ENCODE data around the gene SERPINC1. TPM values are rescaled to one million over a fixed set of nuclear protein-coding genes. Genes with fewer than 3 reads are reported as not detected.

The SERPINC1 gene
- total and polyA plus RNA-seq, 5 donors from 2014 or later: not detected

GRCh38 chr1:173914366-173914871, 2.7 kb downstream of the SERPINC1 start:
- no peaks in the 10 kb centered on the region for H3K9me3 ChIP-seq (ENCODE audit: control insufficient read depth in 2 of 2, low read length in 2 of 2)
- ATAC-seq (ENCODE audit: low read depth in 2 of 2) (no peak), DNase-seq (peak in 1 of 3 donors; percentile 42)
- no peak overlapping the region for H3K4me3 ChIP-seq (ENCODE audit: low read depth, low read length)
- Mint-ChIP-seq H3K36me3 (peaks cover 7% of the 10 kb centered on the region), H3K27ac (no peak overlapping the region), H3K9me3 (peaks cover 0 to 3% (median 0%) of the 10 kb centered on the region in 7 donors), H3K4me3 (no peak overlapping the region), H3K4me1 (peaks cover 0 to 2% (median under 1%) of the 10 kb centered on the region in 4 donors), H3K27me3 (peaks cover 10% of the 10 kb centered on the region)
- no peaks in the 10 kb centered on the region for H3K27me3 ChIP-seq (ENCODE audit: control insufficient read depth, insufficient read depth, low read length)
- H3K4me1 ChIP-seq (ENCODE audit: control insufficient read depth, insufficient read depth, low read length, poor library complexity, severe bottlenecking): no peaks in the 10 kb centered on the region
- no peaks in the 10 kb centered on the region for H3K36me3 ChIP-seq (ENCODE audit: control insufficient read depth, insufficient read depth, low read length)
- H3K27ac ChIP-seq (ENCODE audit: insufficient read depth, low read length, poor library complexity, severe bottlenecking): no peak overlapping the region

GRCh38 chr1:173913111-173913510, 4.0 kb downstream of the SERPINC1 start:
- Histone ChIP-seq H3K4me1 (ENCODE audit: control insufficient read depth, insufficient read depth, low read length, poor library complexity, severe bottlenecking) (no peaks in the 10 kb centered on the region), H3K4me3 (ENCODE audit: low read depth, low read length) (no peak overlapping the region), H3K27ac (ENCODE audit: insufficient read depth, low read length, poor library complexity, severe bottlenecking) (no peak overlapping the region), H3K27me3 (ENCODE audit: control insufficient read depth, insufficient read depth, low read length) (no peaks in the 10 kb centered on the region), H3K36me3 (ENCODE audit: control insufficient read depth, insufficient read depth, low read length) (no peaks in the 10 kb centered on the region), H3K9me3 (ENCODE audit: control insufficient read depth in 2 of 2, low read length in 2 of 2) (no peaks in the 10 kb centered on the region)
- peaks cover 0 to 2% (median under 1%) of the 10 kb centered on the region in 4 donors for H3K4me1 Mint-ChIP-seq
- H3K4me3 Mint-ChIP-seq: no peak overlapping the region
- peaks cover 10% of the 10 kb centered on the region for H3K27me3 Mint-ChIP-seq
- peaks cover 0 to 3% (median 0%) of the 10 kb centered on the region in 7 donors for H3K9me3 Mint-ChIP-seq
- H3K36me3 Mint-ChIP-seq: peaks cover 11% of the 10 kb centered on the region
- DNase-seq (no peak), ATAC-seq (ENCODE audit: low read depth in 2 of 2) (no peak)
- H3K27ac Mint-ChIP-seq: no peak overlapping the region

GRCh38 chr1:173903827-173904531, 13.1 kb downstream of the SERPINC1 start:
- ATAC-seq (ENCODE audit: low read depth in 2 of 2) (no peak), DNase-seq (no peak)
- Mint-ChIP-seq H3K4me3 (no peak overlapping the region), H3K27me3 (no peaks in the 10 kb centered on the region), H3K27ac (peak overlapping the region in 1 of 3 donors; percentile 62), H3K36me3 (peaks cover 29% of the 10 kb centered on the region), H3K9me3 (peaks cover 0 to 2% (median 0%) of the 10 kb centered on the region in 7 donors), H3K4me1 (peaks cover 6 to 18% (median 13%) of the 10 kb centered on the region in 4 donors)
- Histone ChIP-seq H3K27me3 (ENCODE audit: control insufficient read depth, insufficient read depth, low read length) (no peaks in the 10 kb centered on the region), H3K27ac (ENCODE audit: insufficient read depth, low read length, poor library complexity, severe bottlenecking) (no peak overlapping the region), H3K4me3 (ENCODE audit: low read depth, low read length) (no peak overlapping the region), H3K4me1 (ENCODE audit: control insufficient read depth, insufficient read depth, low read length, poor library complexity, severe bottlenecking) (no peaks in the 10 kb centered on the region), H3K9me3 (ENCODE audit: control insufficient read depth in 2 of 2, low read length in 2 of 2) (no peaks in the 10 kb centered on the region), H3K36me3 (ENCODE audit: control insufficient read depth, insufficient read depth, low read length) (no peaks in the 10 kb centered on the region)

GRCh38 chr1:173900992-173901391, 16.1 kb downstream of the SERPINC1 start:
- Histone ChIP-seq H3K9me3 (ENCODE audit: control insufficient read depth in 2 of 2, low read length in 2 of 2) (no peaks in the 10 kb centered on the region), H3K4me3 (ENCODE audit: low read depth, low read length) (no peak overlapping the region), H3K27ac (ENCODE audit: insufficient read depth, low read length, poor library complexity, severe bottlenecking) (no peak overlapping the region), H3K36me3 (ENCODE audit: control insufficient read depth, insufficient read depth, low read length) (no peaks in the 10 kb centered on the region), H3K27me3 (ENCODE audit: control insufficient read depth, insufficient read depth, low read length) (no peaks in the 10 kb centered on the region), H3K4me1 (ENCODE audit: control insufficient read depth, insufficient read depth, low read length, poor library complexity, severe bottlenecking) (no peaks in the 10 kb centered on the region)
- DNase-seq: no peak
- Mint-ChIP-seq H3K36me3 (peaks cover 17% of the 10 kb centered on the region), H3K4me3 (no peak overlapping the region), H3K27me3 (no peaks in the 10 kb centered on the region), H3K4me1 (peaks cover 11 to 22% (median 16%) of the 10 kb centered on the region in 4 donors), H3K27ac (no peak overlapping the region), H3K9me3 (peaks cover 0 to 2% (median 0%) of the 10 kb centered on the region in 7 donors)
- ATAC-seq (ENCODE audit: low read depth in 2 of 2): no peak

- Mint-ChIP-seq H3K4me1 (peaks cover 11 to 22% (median 14%) of the 10 kb centered on the region in 4 donors), H3K27ac (peak overlapping the region in 1 of 3 donors; percentile 21), H3K36me3 (peaks cover 17% of the 10 kb centered on the region), H3K4me3 (no peak overlapping the region), H3K27me3 (no peaks in the 10 kb centered on the region), H3K9me3 (peaks cover 0 to 2% (median 0%) of the 10 kb centered on the region in 7 donors)
- Histone ChIP-seq H3K9me3 (ENCODE audit: control insufficient read depth in 2 of 2, low read length in 2 of 2) (no peaks in the 10 kb centered on the region), H3K27me3 (ENCODE audit: control insufficient read depth, insufficient read depth, low read length) (no peaks in the 10 kb centered on the region), H3K4me3 (ENCODE audit: low read depth, low read length) (no peak overlapping the region), H3K4me1 (ENCODE audit: control insufficient read depth, insufficient read depth, low read length, poor library complexity, severe bottlenecking) (no peaks in the 10 kb centered on the region), H3K27ac (ENCODE audit: insufficient read depth, low read length, poor library complexity, severe bottlenecking) (no peak overlapping the region), H3K36me3 (ENCODE audit: control insufficient read depth, insufficient read depth, low read length) (no peaks in the 10 kb centered on the region)
- no peak for DNase-seq
- no peak for ATAC-seq (ENCODE audit: low read depth in 2 of 2)
Measured at GRCh38 chr1:173900427-173900826, 16.7 kb downstream of the SERPINC1 start.

- H3K27ac Mint-ChIP-seq: no peak overlapping the region
Measured at GRCh38 chr1:173894189-173894588, 22.9 kb downstream of the SERPINC1 start.

GRCh38 chr1:173893611-173894010, 23.5 kb downstream of the SERPINC1 start:
- no peak for ATAC-seq (ENCODE audit: low read depth in 2 of 2)
- no peaks in the 10 kb centered on the region for H3K27me3 ChIP-seq (ENCODE audit: control insufficient read depth, insufficient read depth, low read length)
- Mint-ChIP-seq H3K4me3 (no peak overlapping the region), H3K27ac (no peak overlapping the region), H3K27me3 (no peaks in the 10 kb centered on the region), H3K4me1 (peaks cover 9 to 24% (median 16%) of the 10 kb centered on the region in 4 donors), H3K36me3 (peaks cover 39% of the 10 kb centered on the region), H3K9me3 (no peaks in the 10 kb centered on the region)
- no peaks in the 10 kb centered on the region for H3K4me1 ChIP-seq (ENCODE audit: control insufficient read depth, insufficient read depth, low read length, poor library complexity, severe bottlenecking)
- no peak overlapping the region for H3K4me3 ChIP-seq (ENCODE audit: low read depth, low read length)
- peaks cover 8% of the 10 kb centered on the region for H3K36me3 ChIP-seq (ENCODE audit: control insufficient read depth, insufficient read depth, low read length)
- no peak overlapping the region for H3K27ac ChIP-seq (ENCODE audit: insufficient read depth, low read length, poor library complexity, severe bottlenecking)
- no peak for DNase-seq
- H3K9me3 ChIP-seq (ENCODE audit: control insufficient read depth in 2 of 2, low read length in 2 of 2): no peaks in the 10 kb centered on the region

More at GRCh38 chr1:173894189-173894588, 22.9 kb downstream of the SERPINC1 start:
- Histone ChIP-seq H3K36me3 (ENCODE audit: control insufficient read depth, insufficient read depth, low read length) (peaks cover 8% of the 10 kb centered on the region), H3K4me3 (ENCODE audit: low read depth, low read length) (no peak overlapping the region), H3K27ac (ENCODE audit: insufficient read depth, low read length, poor library complexity, severe bottlenecking) (no peak overlapping the region), H3K9me3 (ENCODE audit: control insufficient read depth in 2 of 2, low read length in 2 of 2) (no peaks in the 10 kb centered on the region), H3K27me3 (ENCODE audit: control insufficient read depth, insufficient read depth, low read length) (no peaks in the 10 kb centered on the region), H3K4me1 (ENCODE audit: control insufficient read depth, insufficient read depth, low read length, poor library complexity, severe bottlenecking) (no peaks in the 10 kb centered on the region)
- DNase-seq: no peak
- Mint-ChIP-seq H3K36me3 (peaks cover 37% of the 10 kb centered on the region), H3K4me3 (no peak overlapping the region), H3K9me3 (no peaks in the 10 kb centered on the region), H3K4me1 (peaks cover 12 to 21% (median 20%) of the 10 kb centered on the region in 4 donors), H3K27me3 (no peaks in the 10 kb centered on the region)
- ATAC-seq (ENCODE audit: low read depth in 2 of 2): no peak

GRCh38 chr1:173889885-173890284, 27.2 kb downstream of the SERPINC1 start:
- no peaks in the 10 kb centered on the region for H3K9me3 Mint-ChIP-seq
- no peak overlapping the region for H3K4me3 ChIP-seq (ENCODE audit: low read depth, low read length)
- H3K27me3 Mint-ChIP-seq: no peaks in the 10 kb centered on the region
- no peaks in the 10 kb centered on the region for H3K27me3 ChIP-seq (ENCODE audit: control insufficient read depth, insufficient read depth, low read length)
- DNase-seq (no peak), ATAC-seq (ENCODE audit: low read depth in 2 of 2) (no peak)
- H3K9me3 ChIP-seq (ENCODE audit: control insufficient read depth in 2 of 2, low read length in 2 of 2): no peaks in the 10 kb centered on the region
- H3K36me3 ChIP-seq (ENCODE audit: control insufficient read depth, insufficient read depth, low read length): peaks cover 35% of the 10 kb centered on the region
- no peak overlapping the region for H3K4me3 Mint-ChIP-seq
- no peaks in the 10 kb centered on the region for H3K4me1 ChIP-seq (ENCODE audit: control insufficient read depth, insufficient read depth, low read length, poor library complexity, severe bottlenecking)
- H3K4me1 Mint-ChIP-seq: peaks cover 16 to 45% (median 25%) of the 10 kb centered on the region in 4 donors
- H3K27ac Mint-ChIP-seq: no peak overlapping the region
- H3K27ac ChIP-seq (ENCODE audit: insufficient read depth, low read length, poor library complexity, severe bottlenecking): no peak overlapping the region
- H3K36me3 Mint-ChIP-seq: peaks cover 63% of the 10 kb centered on the region
